Liver (tissue), 9 donors: ENCODE results near the gene RPL5. TPM values are rescaled to one million over a fixed set of nuclear protein-coding genes. Genes with fewer than 3 reads are reported as not detected.

Experiments
- DNase-seq: peaks from one replicate; pipeline ENCODE4 v3.0.0-alpha.2; 2017; ENCODE audit warnings: low spot score
- H3K27ac ChIP-seq, 2 donors: one replicate each; pipeline ENCODE4 v1.7.0; 2013; ENCODE audit warnings: inconsistent platforms in 2 of 2, low read length in 2 of 2, control low read depth in 1 of 2, low read depth in 1 of 2, mild to moderate bottlenecking in 1 of 2
- H3K27me3 ChIP-seq, 4 donors: one replicate each; pipeline versions ENCODE4 v1.6.1 to v1.7.0; 2013; ENCODE audit warnings: low read length in 3 of 4, inconsistent platforms in 1 of 4, mild to moderate bottlenecking in 1 of 4, moderate library complexity in 1 of 4; ENCODE audit not compliant: control insufficient read depth in 4 of 4, insufficient read depth in 4 of 4
- H3K36me3 ChIP-seq, 4 donors: one replicate each; pipeline versions ENCODE4 v1.6.1 to v1.7.0; 2013; ENCODE audit warnings: low read length in 3 of 4, mild to moderate bottlenecking in 3 of 4, low read depth in 1 of 4, moderate library complexity in 1 of 4; ENCODE audit not compliant: control insufficient read depth in 4 of 4, insufficient read depth in 3 of 4
- H3K4me1 ChIP-seq, 4 donors: one replicate each; pipeline versions ENCODE4 v1.6.1 to v1.7.0; 2013; ENCODE audit warnings: low read length in 3 of 4, mild to moderate bottlenecking in 3 of 4, moderate library complexity in 1 of 4; ENCODE audit not compliant: control insufficient read depth in 4 of 4, insufficient read depth in 4 of 4
- H3K4me3 ChIP-seq, 3 donors: one replicate each; pipeline versions ENCODE4 v1.6.1 to v1.7.0; 2013; ENCODE audit warnings: low read length in 3 of 3, control low read depth in 1 of 3, low read depth in 1 of 3, mild to moderate bottlenecking in 1 of 3
- H3K9ac ChIP-seq, 2 donors: one replicate each; pipeline ENCODE4 v1.7.0; 2013; ENCODE audit warnings: low read length in 2 of 2, mild to moderate bottlenecking in 2 of 2, moderate library complexity in 2 of 2, control low read depth in 1 of 2, low read depth in 1 of 2
- H3K9me3 ChIP-seq, 4 donors: one replicate each; pipeline versions ENCODE4 v1.6.1 to v1.7.0; 2013; ENCODE audit warnings: low read length in 3 of 4; ENCODE audit not compliant: control insufficient read depth in 4 of 4
- CTCF ChIP-seq: fragments of 150-350 bp; IDR thresholded peaks from 2 replicates; pipeline ENCODE4 v1.5.1; 2017; ENCODE audit warnings: improper control_type of control experiment, low read depth, low read length; ENCODE audit not compliant: missing input control
- EGR1 ChIP-seq, 2 donors: IDR thresholded peaks; 2 replicates each; pipeline ENCODE4 v1.6.1; 2016 to 2018; ENCODE audit warnings: antibody characterized with exemption in 2 of 2, low read depth in 2 of 2
- FOXA1 ChIP-seq: IDR thresholded peaks from 2 replicates; pipeline ENCODE4 v1.6.1; 2016; ENCODE audit warnings: antibody characterized with exemption
- FOXA2 ChIP-seq: IDR thresholded peaks from 2 replicates; pipeline ENCODE4 v1.6.1; 2016; ENCODE audit warnings: antibody characterized with exemption
- GABPA ChIP-seq, 2 donors: IDR thresholded peaks in 1 of 2; conservative IDR thresholded peaks in 1 of 2; 2 replicates each; pipeline ENCODE4 v1.6.1; 2016; ENCODE audit warnings: antibody characterized with exemption in 2 of 2, mild to moderate bottlenecking in 1 of 2, moderate library complexity in 1 of 2
- HNF4G ChIP-seq: IDR thresholded peaks from 2 replicates; pipeline ENCODE4 v1.6.1; 2016; ENCODE audit warnings: antibody characterized with exemption
- JUND ChIP-seq, 2 donors: IDR thresholded peaks; 2 replicates each; pipeline ENCODE4 v1.6.1; 2016; ENCODE audit warnings: antibody characterized with exemption in 2 of 2
- NR2F2 ChIP-seq: IDR thresholded peaks from 2 replicates; pipeline ENCODE4 v1.6.1; 2016; ENCODE audit warnings: antibody characterized with exemption
- RXRA ChIP-seq, 2 donors: IDR thresholded peaks; 2 replicates each; pipeline ENCODE4 v1.6.1; 2017 to 2018; ENCODE audit warnings: antibody characterized with exemption in 2 of 2, mild to moderate bottlenecking in 1 of 2
- TAF1 ChIP-seq: conservative IDR thresholded peaks from 2 replicates; pipeline ENCODE4 v1.6.1; 2016; ENCODE audit warnings: antibody characterized with exemption, mild to moderate bottlenecking
- YY1 ChIP-seq: IDR thresholded peaks from 2 replicates; pipeline ENCODE4 v1.6.1; 2016; ENCODE audit warnings: antibody characterized with exemption, mild to moderate bottlenecking
- ZBTB33 ChIP-seq: IDR thresholded peaks from 2 replicates; pipeline ENCODE4 v1.6.1; 2016; ENCODE audit warnings: antibody characterized with exemption
- WGBS: extraction: QIAGEN DNeasy Blood & Tissue Kit; methylation state at CpG from one replicate; pipeline ENCODE4 v1.1.7; 2013; 5-methylcytosine and 5-hydroxymethylcytosine counted together
- polyA plus RNA-seq, 2 donors: library from polyadenylated mRNA; stranded (reverse) in 1 of 2; unstranded in 1 of 2; fragments of 200-250 nt in 1 of 2; fragments of >200 nt in 1 of 2; fragmentation: Nextera tagmentation in 1 of 2; extraction: Ambion mirVana in 1 of 2; gene quantifications; one replicate each; pipeline versions ENCODE4 v1.2.1 to v1.2.3, GENCODE V29; 2013 to 2015
- total RNA-seq, 2 donors: library from RNA; depleted of rRNA; stranded (reverse); fragments of >200 nt; gene quantifications; one replicate each; pipeline ENCODE4 v1.2.3, GENCODE V29; 2014
- TF ChIP-seq, protein P1 (sequence below): IDR thresholded peaks from 2 replicates; pipeline ENCODE4 v1.6.1; 2016; ENCODE audit warnings: antibody characterized with exemption, mild to moderate bottlenecking
- TF ChIP-seq, protein P2 (sequence below): IDR thresholded peaks from 2 replicates; pipeline ENCODE4 v1.6.1; 2016; ENCODE audit warnings: antibody characterized with exemption
- donor health status: healthy.
- donor health status: healthy.
- donor health status: healthy.
- donor health status: healthy.
- donor health status: healthy.

RPL5 gene
- total and polyA plus RNA-seq, 4 donors = 336 to 765 (median 401) TPM

DNA sequence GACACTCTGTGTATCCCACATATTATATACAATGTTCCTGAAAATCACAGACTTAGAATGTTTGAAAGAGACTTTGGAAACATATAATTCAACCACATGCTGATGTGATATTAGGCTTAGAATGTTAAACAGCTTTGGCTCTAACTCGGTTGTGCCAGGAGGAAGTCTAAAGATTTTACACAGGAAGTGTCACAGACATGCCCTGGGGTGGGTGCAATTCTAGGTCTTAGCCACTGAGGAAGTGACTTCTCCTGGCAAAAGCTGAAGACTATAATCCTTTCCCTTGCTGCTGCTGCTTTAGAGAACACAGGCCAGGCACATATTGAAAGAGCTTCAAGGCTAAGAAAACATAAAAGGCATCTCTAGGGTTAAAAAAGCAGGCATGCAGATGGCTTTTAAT is 51.0 kb downstream of the RPL5 start:
- Histone ChIP-seq H3K9ac (no peak overlapping the region), H3K4me3 (no peak overlapping the region), H3K27me3 (no peaks in the 10 kb centered on the region), H3K27ac (no peak overlapping the region), H3K36me3 (no peaks in the 10 kb centered on the region), H3K4me1 (peaks cover 0 to 10% (median 4%) of the 10 kb centered on the region in 4 donors), H3K9me3 (no peaks in the 10 kb centered on the region)
- DNase-seq = no peak
- TF ChIP-seq HNF4G (no peak), GABPA (IDR thresholded peaks at IDR 0.05 in 1 of 2, conservative IDR thresholded peaks at IDR 0.05 in 1 of 2) (no peak), TAF1 (no peak), EGR1 (IDR thresholded peaks at IDR 0.05; ENCODE audit: low read depth in 2 of 2) (no peak), FOXA1 (no peak)
- TF ChIP-seq, protein P1, sequence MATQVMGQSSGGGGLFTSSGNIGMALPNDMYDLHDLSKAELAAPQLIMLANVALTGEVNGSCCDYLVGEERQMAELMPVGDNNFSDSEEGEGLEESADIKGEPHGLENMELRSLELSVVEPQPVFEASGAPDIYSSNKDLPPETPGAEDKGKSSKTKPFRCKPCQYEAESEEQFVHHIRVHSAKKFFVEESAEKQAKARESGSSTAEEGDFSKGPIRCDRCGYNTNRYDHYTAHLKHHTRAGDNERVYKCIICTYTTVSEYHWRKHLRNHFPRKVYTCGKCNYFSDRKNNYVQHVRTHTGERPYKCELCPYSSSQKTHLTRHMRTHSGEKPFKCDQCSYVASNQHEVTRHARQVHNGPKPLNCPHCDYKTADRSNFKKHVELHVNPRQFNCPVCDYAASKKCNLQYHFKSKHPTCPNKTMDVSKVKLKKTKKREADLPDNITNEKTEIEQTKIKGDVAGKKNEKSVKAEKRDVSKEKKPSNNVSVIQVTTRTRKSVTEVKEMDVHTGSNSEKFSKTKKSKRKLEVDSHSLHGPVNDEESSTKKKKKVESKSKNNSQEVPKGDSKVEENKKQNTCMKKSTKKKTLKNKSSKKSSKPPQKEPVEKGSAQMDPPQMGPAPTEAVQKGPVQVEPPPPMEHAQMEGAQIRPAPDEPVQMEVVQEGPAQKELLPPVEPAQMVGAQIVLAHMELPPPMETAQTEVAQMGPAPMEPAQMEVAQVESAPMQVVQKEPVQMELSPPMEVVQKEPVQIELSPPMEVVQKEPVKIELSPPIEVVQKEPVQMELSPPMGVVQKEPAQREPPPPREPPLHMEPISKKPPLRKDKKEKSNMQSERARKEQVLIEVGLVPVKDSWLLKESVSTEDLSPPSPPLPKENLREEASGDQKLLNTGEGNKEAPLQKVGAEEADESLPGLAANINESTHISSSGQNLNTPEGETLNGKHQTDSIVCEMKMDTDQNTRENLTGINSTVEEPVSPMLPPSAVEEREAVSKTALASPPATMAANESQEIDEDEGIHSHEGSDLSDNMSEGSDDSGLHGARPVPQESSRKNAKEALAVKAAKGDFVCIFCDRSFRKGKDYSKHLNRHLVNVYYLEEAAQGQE = no peak
- 51% methylated on average over 1 of the region's 1 CpG for WGBS

GRCh38 chr1:92883297-92883696 is 51.5 kb downstream of the RPL5 start:
- H3K9me3 ChIP-seq = no peaks in the 10 kb centered on the region
- H3K27me3 ChIP-seq = no peaks in the 10 kb centered on the region
- H3K9ac ChIP-seq = no peak overlapping the region
- no peak overlapping the region for H3K27ac ChIP-seq
- H3K4me1 ChIP-seq = peaks cover 0 to 8% (median 4%) of the 10 kb centered on the region in 4 donors
- no peaks in the 10 kb centered on the region for H3K36me3 ChIP-seq
- no peak overlapping the region for H3K4me3 ChIP-seq
- TF ChIP-seq EGR1 (IDR thresholded peaks at IDR 0.05; ENCODE audit: low read depth in 2 of 2) = no peak
- TF ChIP-seq CTCF = no peak
- TF ChIP-seq, protein P1 = no peak
- TF ChIP-seq, protein P2, sequence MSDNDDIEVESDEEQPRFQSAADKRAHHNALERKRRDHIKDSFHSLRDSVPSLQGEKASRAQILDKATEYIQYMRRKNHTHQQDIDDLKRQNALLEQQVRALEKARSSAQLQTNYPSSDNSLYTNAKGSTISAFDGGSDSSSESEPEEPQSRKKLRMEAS = no peak
- no peak for TF ChIP-seq RXRA (IDR thresholded peaks at IDR 0.05)
- no peak for TF ChIP-seq JUND (IDR thresholded peaks at IDR 0.05)
- TF ChIP-seq HNF4G = no peak
- TF ChIP-seq FOXA1 = no peak
- TF ChIP-seq YY1 = no peak
- TF ChIP-seq ZBTB33 = no peak
- no peak for TF ChIP-seq FOXA2
- no peak for TF ChIP-seq TAF1
- no peak for TF ChIP-seq NR2F2
- no peak for DNase-seq
